Right lobe of liver (tissue), 4 donors: ENCODE results near the gene UBR1.

Source experiments
- CTCF ChIP-seq, 4 donors: fragments of 200-600 bp in 3 of 4; fragments of 450-650 bp in 1 of 4; IDR thresholded peaks; one replicate each; pipeline versions ENCODE4 v1.5.1 to v1.8.0; 2016 to 2022; ENCODE audit warnings: antibody characterized with exemption in 4 of 4, mild to moderate bottlenecking in 2 of 4
- POLR2A ChIP-seq: fragments of 450-650 bp; IDR thresholded peaks from one replicate; pipeline ENCODE4 v1.6.1; 2017; ENCODE audit warnings: antibody characterized with exemption, mild to moderate bottlenecking
- donor health status: DM: no; HTN: no; CAD: no.
- donor health status: DM: no; HTN: no; CAD: no.
- donor health status: DM: no; HTN: yes; CAD: no.

DNA sequence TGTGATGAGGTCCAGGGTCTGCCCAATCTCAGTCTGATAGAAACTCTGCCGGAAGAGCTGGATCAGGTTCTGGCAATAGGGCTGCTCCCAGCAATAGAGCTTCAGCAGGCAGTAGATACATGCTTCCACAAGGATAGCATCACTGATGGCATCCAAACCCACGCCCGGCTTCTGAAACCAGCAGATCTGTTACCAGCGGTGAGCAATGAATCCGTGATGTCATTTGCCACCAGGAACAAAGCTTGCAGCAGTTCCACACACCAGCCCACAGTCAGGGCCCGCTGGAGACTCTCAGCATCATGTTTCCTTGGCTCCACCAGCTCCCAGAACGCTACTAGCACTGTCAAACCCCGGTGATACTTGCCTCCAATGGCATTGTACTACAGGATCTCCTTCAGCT is 166.0 kb downstream of the UBR1 start:
- TF ChIP-seq CTCF (IDR thresholded peaks at IDR 0.05), result no peak
- TF ChIP-seq POLR2A, result no peak
